ENCODE results near the gene A2M. TPM values are rescaled to one million over a fixed set of nuclear protein-coding genes. Genes with fewer than 3 reads are reported as not detected.
A peak's percentile ranks its signal among the peaks of the same experiment; 100 is the strongest.

Gene A2M
- polyA plus RNA-seq, 1 donor: 74.4 TPM

- Histone ChIP-seq H3K4me1 (ENCODE audit: control insufficient read depth, insufficient read depth, low read length) (no peaks in the 10 kb centered on the region), H3K4me3 (ENCODE audit: low read length) (no peak overlapping the region), H3K27ac (ENCODE audit: low read length) (no peak overlapping the region), H3K9me3 (ENCODE audit: control insufficient read depth, low read depth, low read length) (peaks cover 18% of the 10 kb centered on the region), H3K27me3 (ENCODE audit: control insufficient read depth, insufficient read depth, low read length) (no peaks in the 10 kb centered on the region), H3K36me3 (ENCODE audit: control insufficient read depth, insufficient read depth, low read length) (no peaks in the 10 kb centered on the region)
- 77% methylated on average over 3 of the region's 14 CpGs for WGBS (ENCODE audit: insufficient coverage, low lambda C conversion rate)
- DNase-seq: no peak
These were observed 8.2 kb upstream of the A2M start for GRCh38 chr12:9123781-9124382.

DNA sequence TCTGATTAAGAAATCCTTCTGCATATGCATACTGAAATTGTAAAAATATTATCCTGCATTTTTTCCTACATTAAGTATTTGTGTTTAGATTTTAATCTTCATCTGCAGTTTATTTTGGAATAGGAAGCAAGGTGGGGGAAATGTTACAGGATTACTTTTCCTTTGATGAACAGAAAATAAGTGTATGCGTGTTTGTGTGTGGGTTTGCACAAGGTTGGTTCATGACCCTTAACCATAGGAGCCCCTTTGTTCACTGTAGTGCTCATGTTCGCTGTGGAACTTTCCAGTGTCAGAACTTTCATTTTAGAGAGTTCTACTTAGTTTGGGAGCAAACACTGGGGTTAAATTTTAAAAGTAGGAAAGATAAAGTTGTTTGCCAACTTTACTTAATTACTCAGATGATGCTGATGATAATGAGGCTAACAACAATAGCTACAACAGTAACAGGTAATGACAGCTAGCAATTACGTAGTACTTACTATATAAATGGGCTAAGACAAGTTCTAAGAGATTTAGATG, 6.4 kb upstream of the A2M start:
- no CpG with 5 or more reads among the region's 3 CpGs for WGBS (ENCODE audit: insufficient coverage, low lambda C conversion rate)
- H3K36me3 ChIP-seq (ENCODE audit: control insufficient read depth, insufficient read depth, low read length): no peaks in the 10 kb centered on the region
- H3K27me3 ChIP-seq (ENCODE audit: control insufficient read depth, insufficient read depth, low read length): no peaks in the 10 kb centered on the region
- H3K4me1 ChIP-seq (ENCODE audit: control insufficient read depth, insufficient read depth, low read length): no peaks in the 10 kb centered on the region
- no peak for DNase-seq
- peaks cover 6% of the 10 kb centered on the region for H3K9me3 ChIP-seq (ENCODE audit: control insufficient read depth, low read depth, low read length)
- no peak overlapping the region for H3K4me3 ChIP-seq (ENCODE audit: low read length)
- H3K27ac ChIP-seq (ENCODE audit: low read length): no peak overlapping the region

GRCh38 chr12:9120487-9121184, 4.9 kb upstream of the A2M start:
- H3K27ac ChIP-seq (ENCODE audit: low read length): no peak overlapping the region
- H3K4me3 ChIP-seq (ENCODE audit: low read length): no peak overlapping the region
- H3K36me3 ChIP-seq (ENCODE audit: control insufficient read depth, insufficient read depth, low read length): no peaks in the 10 kb centered on the region
- 78% methylated on average over 4 of the region's 10 CpGs for WGBS (ENCODE audit: insufficient coverage, low lambda C conversion rate)
- H3K9me3 ChIP-seq (ENCODE audit: control insufficient read depth, low read depth, low read length): peaks cover 6% of the 10 kb centered on the region
- DNase-seq: no peak
- H3K27me3 ChIP-seq (ENCODE audit: control insufficient read depth, insufficient read depth, low read length): no peaks in the 10 kb centered on the region
- no peaks in the 10 kb centered on the region for H3K4me1 ChIP-seq (ENCODE audit: control insufficient read depth, insufficient read depth, low read length)

DNA sequence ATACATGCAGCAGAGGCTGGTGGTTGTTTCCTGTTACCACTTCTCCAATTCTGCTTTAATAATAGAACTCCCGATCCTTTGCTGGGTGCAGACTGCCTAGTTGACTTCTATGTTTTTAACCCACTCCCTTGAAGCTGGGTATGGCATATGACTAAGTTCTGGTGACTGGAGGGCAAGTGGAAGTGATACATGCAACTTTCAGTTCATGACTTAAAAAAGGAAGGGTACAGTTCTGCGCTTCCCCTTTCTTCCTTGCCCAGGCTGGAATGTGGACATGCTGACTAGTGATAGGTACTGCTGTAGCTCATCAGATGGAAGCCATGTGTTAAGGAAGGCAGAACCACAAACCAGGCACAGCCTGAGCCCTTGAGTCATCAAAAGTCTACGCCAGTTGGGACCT, 2.4 kb upstream of the A2M start:
- Histone ChIP-seq H3K27ac (ENCODE audit: low read length) (no peak overlapping the region), H3K4me3 (ENCODE audit: low read length) (no peak overlapping the region), H3K9me3 (ENCODE audit: control insufficient read depth, low read depth, low read length) (no peaks in the 10 kb centered on the region), H3K36me3 (ENCODE audit: control insufficient read depth, insufficient read depth, low read length) (no peaks in the 10 kb centered on the region), H3K27me3 (ENCODE audit: control insufficient read depth, insufficient read depth, low read length) (no peaks in the 10 kb centered on the region), H3K4me1 (ENCODE audit: control insufficient read depth, insufficient read depth, low read length) (no peaks in the 10 kb centered on the region)
- no CpG with 5 or more reads among the region's 3 CpGs for WGBS (ENCODE audit: insufficient coverage, low lambda C conversion rate)
- no peak for DNase-seq

DNA sequence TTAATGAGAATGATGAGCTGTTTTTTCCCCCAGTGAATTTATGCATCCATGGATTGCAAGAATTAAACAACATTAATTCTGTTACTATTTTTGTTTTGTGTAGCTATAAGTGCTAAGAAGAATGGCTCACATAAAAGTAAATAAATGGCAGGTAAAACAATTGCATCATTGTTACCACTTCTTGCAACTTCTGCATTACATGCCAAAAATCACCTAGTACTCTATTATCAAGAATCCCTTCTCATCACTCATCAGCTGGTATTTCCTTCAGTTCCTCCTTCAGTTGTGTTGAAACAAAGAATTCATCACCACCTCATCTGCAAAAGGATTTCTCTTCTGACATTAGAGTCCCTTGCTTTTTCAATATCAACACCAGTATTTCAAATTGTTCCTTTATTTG, 773 bp downstream of the A2M start:
- Histone ChIP-seq H3K9me3 (ENCODE audit: control insufficient read depth, low read depth, low read length) (no peaks in the 10 kb centered on the region), H3K4me1 (ENCODE audit: control insufficient read depth, insufficient read depth, low read length) (no peaks in the 10 kb centered on the region), H3K36me3 (ENCODE audit: control insufficient read depth, insufficient read depth, low read length) (peaks cover 3% of the 10 kb centered on the region), H3K27me3 (ENCODE audit: control insufficient read depth, insufficient read depth, low read length) (no peaks in the 10 kb centered on the region), H3K4me3 (ENCODE audit: low read length) (peak overlapping the region; percentile 10), H3K27ac (ENCODE audit: low read length) (no peak overlapping the region)
- DNase-seq: no peak

DNA sequence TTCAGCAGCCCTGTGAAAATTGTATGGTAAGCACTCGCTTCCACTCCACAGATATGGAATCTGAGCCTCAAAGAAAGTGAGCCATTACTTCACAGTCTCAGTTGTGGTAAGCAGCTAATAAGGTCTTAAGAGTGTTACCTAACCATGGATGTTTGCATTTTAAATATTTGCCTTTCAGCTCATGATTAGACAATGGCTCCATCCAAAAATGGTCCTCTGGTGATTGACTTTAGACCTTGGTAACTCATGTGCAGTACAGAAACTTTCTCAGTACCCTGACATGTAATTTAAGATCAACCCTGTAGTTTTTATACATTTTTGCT, 1.8 kb downstream of the A2M start:
- Histone ChIP-seq H3K27ac (ENCODE audit: low read length) (no peak overlapping the region), H3K4me3 (ENCODE audit: low read length) (no peak overlapping the region), H3K9me3 (ENCODE audit: control insufficient read depth, low read depth, low read length) (no peaks in the 10 kb centered on the region), H3K27me3 (ENCODE audit: control insufficient read depth, insufficient read depth, low read length) (no peaks in the 10 kb centered on the region), H3K36me3 (ENCODE audit: control insufficient read depth, insufficient read depth, low read length) (peaks cover 3% of the 10 kb centered on the region), H3K4me1 (ENCODE audit: control insufficient read depth, insufficient read depth, low read length) (no peaks in the 10 kb centered on the region)
- no peak for DNase-seq
- no CpG with 5 or more reads among the region's 1 CpG for WGBS (ENCODE audit: insufficient coverage, low lambda C conversion rate)

DNA sequence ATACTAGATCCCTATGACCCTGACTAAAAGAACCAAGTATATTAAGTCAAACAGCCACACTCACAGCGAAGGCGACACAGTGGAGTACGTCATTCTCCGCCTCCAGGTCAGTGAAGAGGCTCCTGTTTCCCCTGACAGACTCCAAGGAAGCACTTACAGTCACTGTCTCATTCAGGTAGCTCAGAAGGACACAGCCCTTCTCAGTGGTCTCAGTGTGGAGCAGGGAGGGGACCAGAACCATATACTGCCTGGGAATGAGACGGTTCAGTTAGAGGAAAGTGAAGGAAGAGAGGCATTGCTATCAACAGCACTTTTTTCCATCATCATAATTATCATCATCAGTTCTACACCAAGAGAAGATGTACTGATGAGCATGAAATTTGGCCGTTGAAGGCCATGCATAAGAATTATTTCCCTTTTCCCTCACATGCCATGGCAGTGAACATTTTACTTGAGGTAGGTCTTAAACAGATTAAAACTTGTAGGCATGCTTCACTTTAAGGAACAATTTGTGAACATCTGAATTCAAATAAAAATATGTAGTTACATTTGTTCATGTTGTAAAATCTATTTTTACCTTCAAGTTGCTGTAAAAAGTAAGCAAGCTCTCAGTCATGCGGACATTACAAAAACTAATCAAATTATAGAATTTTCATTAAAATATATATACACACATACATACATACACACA, 2.3 kb downstream of the A2M start:
- Histone ChIP-seq H3K4me1 (ENCODE audit: control insufficient read depth, insufficient read depth, low read length) (no peaks in the 10 kb centered on the region), H3K9me3 (ENCODE audit: control insufficient read depth, low read depth, low read length) (no peaks in the 10 kb centered on the region), H3K27ac (ENCODE audit: low read length) (no peak overlapping the region), H3K36me3 (ENCODE audit: control insufficient read depth, insufficient read depth, low read length) (peaks cover 3% of the 10 kb centered on the region), H3K27me3 (ENCODE audit: control insufficient read depth, insufficient read depth, low read length) (no peaks in the 10 kb centered on the region), H3K4me3 (ENCODE audit: low read length) (no peak overlapping the region)
- 100% methylated on average over 1 of the region's 7 CpGs for WGBS (ENCODE audit: insufficient coverage, low lambda C conversion rate)
- no peak for DNase-seq

DNA sequence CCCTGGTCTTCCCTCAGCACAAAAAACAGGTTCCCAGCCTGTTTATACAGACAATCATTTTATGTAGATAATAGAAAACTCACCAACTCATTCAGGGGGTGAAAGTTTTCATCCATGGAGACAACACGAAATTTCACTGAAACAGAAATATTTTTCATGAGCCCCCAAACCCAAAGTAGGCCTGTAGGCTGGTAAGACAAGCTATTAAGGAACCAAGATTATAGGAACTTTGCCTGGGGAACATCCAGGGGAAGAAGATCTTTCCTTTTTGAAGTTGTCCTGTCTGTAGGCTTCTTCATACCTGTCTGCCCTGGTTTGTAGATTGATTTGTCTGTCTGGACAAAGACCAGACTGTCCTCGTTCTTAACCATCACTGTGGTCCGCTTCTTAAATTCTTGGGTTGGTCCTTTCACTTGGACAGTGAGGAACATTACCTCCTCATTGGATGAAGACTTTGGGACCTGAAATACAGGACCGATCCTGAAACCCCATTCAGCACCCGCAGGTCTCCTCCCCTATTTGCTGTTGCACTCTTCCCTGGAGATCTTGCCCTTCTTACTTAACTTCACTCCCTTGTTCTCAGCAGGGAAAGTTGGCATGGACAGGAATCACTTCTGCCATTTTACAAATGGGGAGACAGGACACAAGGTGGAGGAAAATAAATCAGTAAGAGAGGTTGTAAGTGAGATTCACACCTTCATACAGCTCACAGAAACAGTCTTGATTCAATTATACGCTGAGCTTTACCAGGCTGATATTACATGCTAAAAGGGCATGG, 3.5 kb downstream of the A2M start:
- peaks cover 3% of the 10 kb centered on the region for H3K36me3 ChIP-seq (ENCODE audit: control insufficient read depth, insufficient read depth, low read length)
- H3K4me3 ChIP-seq (ENCODE audit: low read length): no peak overlapping the region
- no peaks in the 10 kb centered on the region for H3K9me3 ChIP-seq (ENCODE audit: control insufficient read depth, low read depth, low read length)
- H3K27me3 ChIP-seq (ENCODE audit: control insufficient read depth, insufficient read depth, low read length): no peaks in the 10 kb centered on the region
- no CpG with 5 or more reads among the region's 6 CpGs for WGBS (ENCODE audit: insufficient coverage, low lambda C conversion rate)
- DNase-seq: no peak
- H3K27ac ChIP-seq (ENCODE audit: low read length): no peak overlapping the region
- no peaks in the 10 kb centered on the region for H3K4me1 ChIP-seq (ENCODE audit: control insufficient read depth, insufficient read depth, low read length)

DNA sequence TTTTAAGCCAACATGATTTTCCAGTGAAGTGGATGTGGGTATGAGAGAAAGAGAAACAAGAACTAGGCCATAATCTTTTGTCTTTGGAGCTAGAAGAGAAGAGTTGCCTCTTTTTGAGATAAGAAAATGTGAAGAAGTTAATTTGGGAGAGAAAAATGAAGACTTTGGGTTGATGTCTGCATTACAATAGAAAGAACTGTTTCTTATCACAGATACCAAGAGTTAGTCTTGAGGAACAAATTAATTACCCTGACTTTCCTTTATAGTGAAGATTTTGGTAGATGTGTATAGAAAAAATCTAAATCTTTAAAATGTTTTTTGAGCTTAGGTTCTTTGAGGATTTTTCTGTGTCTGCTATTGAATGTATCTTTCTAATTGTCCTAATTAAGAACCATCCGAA, 4.2 kb downstream of the A2M start:
- Histone ChIP-seq H3K27ac (ENCODE audit: low read length) (no peak overlapping the region), H3K4me1 (ENCODE audit: control insufficient read depth, insufficient read depth, low read length) (no peaks in the 10 kb centered on the region), H3K9me3 (ENCODE audit: control insufficient read depth, low read depth, low read length) (no peaks in the 10 kb centered on the region), H3K36me3 (ENCODE audit: control insufficient read depth, insufficient read depth, low read length) (peaks cover 5% of the 10 kb centered on the region), H3K4me3 (ENCODE audit: low read length) (no peak overlapping the region), H3K27me3 (ENCODE audit: control insufficient read depth, insufficient read depth, low read length) (no peaks in the 10 kb centered on the region)
- DNase-seq: no peak
- 100% methylated on average over 1 of the region's 1 CpG for WGBS (ENCODE audit: insufficient coverage, low lambda C conversion rate)

DNA sequence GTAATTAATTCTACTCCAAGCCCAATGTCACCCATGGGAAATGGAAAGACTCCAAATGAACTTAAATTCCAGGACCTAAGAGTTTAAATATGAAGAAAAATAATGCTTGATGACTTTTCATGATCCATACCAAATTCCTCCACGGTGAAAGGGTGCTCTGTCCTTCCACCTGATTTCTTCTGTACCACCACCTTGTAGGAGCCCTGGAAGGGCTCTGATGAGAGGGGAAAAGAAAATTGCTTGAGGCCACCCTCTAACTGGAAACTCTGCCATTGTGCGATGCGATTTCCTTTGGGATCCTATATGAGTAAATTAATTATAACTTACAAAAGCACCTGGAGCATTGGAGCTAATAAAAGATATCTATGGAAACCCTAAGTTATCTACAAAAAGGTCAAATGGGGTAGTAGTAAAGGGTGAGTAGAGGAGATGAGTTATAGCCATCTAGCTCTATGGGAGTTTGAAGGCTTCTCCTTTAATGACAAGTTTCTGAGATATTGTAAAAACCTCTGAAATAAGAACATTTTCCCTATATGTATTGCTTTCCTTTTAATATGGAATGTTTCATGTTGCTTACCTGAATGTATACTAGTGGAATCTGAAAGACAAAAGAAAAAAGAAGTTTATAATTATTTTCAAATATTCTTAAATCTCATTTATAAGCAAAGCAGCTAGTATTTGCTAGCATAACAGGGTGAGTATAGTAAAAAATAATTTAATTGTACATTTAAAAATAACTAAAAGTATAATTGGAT, 5.8 kb downstream of the A2M start:
- H3K36me3 ChIP-seq (ENCODE audit: control insufficient read depth, insufficient read depth, low read length): peaks cover 5% of the 10 kb centered on the region
- H3K27ac ChIP-seq (ENCODE audit: low read length): no peak overlapping the region
- H3K4me1 ChIP-seq (ENCODE audit: control insufficient read depth, insufficient read depth, low read length): no peaks in the 10 kb centered on the region
- H3K4me3 ChIP-seq (ENCODE audit: low read length): no peak overlapping the region
- no CpG with 5 or more reads among the region's 3 CpGs for WGBS (ENCODE audit: insufficient coverage, low lambda C conversion rate)
- no peaks in the 10 kb centered on the region for H3K27me3 ChIP-seq (ENCODE audit: control insufficient read depth, insufficient read depth, low read length)
- H3K9me3 ChIP-seq (ENCODE audit: control insufficient read depth, low read depth, low read length): no peaks in the 10 kb centered on the region
- DNase-seq: no peak
